ENCODE data around the gene ACTBL2.
"Not testable (repeated sequence)": the region's sequence is repeated elsewhere in the genome, so short reads cannot be mapped to it uniquely, and the experiment has no call there.

GRCh38 chr5:57460056-57460455 lies 22.6 kb downstream of the ACTBL2 start:
- TF ChIP-seq EZH2 (IDR thresholded peaks at IDR 0.05; ENCODE audit: borderline replicate concordance, low read depth, low read length, poor library complexity, severe bottlenecking); CTCF (conservative IDR thresholded peaks at IDR 0.05; ENCODE audit: low read depth, low read length): not testable (repeated sequence)

Measured in A673 (cell line).